GM21423 (cell line): ENCODE results near the gene MERTK.

Source experiments
- ATAC-seq: cut with Tn5 transposase; IDR thresholded peaks from one replicate; pipeline ENCODE4 v1.9.1; 2021; ENCODE audit warnings: mild to moderate bottlenecking, moderate library complexity; ENCODE audit not compliant: unreplicated experiment

MERTK gene

DNA sequence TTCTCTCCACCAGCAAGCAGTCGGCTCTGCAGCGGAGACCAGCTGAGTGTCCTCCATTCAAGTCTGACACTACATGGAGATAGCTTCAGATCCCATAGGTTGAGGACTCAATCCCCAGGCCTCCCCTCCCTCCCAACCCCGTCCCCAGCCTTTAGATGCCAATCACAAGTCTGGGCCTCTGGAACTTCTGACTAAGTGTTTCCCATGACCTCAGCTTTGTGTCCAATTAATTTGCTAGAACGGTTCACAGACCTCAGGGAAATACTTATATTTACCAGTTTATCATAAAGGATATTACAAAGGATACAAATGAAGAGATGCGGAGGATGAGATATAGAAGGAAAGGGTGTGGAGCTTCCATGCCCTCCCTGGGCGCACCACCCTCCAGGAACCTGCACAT, 77.4 kb downstream of the MERTK start:
- ATAC-seq: no peak

DNA sequence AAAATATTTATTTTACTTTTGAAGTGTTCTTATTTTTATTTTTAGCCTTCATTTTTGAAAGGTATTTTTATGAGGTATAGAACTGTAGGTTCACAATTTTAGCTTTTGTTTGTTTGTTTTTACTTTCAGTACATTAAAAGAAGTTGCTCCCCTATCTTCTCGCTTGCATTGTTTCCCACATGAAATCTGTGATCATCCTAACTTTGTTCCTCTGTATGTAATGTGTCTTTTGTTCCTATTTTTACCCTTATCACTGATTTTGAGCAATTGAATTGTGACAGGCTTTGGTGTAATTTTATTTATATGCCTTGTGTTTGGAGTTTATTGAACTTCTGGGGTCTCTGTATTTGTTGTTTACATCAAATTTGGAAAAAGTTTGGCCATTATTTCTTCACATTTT, 78.8 kb downstream of the MERTK start:
- no peak for ATAC-seq

DNA sequence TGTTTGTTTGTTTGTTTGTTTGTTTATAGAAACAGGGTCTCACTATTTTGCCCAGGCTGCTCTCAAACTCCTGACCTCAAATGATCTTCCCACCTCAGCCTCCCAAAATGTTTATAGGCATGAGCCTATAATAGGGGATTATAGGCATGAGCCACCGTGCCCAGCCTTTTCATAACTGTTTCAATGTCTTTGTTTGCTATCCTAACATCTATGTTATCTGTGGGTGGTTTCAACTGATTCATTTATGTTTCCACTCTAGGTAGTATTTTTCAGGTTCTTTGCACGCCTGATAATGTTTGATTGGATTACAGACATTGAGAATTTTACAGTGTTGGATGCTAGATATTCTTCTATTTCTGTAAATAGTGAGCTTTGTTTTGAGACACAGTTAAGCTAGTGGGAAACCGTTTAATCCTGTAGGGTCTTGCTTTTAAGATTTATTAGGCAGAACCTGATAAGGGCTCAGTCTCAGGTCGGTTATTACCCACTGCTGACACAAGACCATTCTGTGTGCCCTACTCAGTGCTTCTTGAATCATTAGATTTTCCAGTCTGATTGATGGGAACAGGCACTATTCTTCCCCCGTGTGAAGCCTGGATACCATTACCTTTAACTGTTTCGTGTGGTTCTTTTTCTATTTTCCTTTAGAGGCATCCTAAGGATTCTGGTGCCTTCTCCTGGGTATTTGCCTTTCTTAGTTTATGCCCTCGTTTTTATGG, 80.2 kb downstream of the MERTK start:
- no peak for ATAC-seq

DNA sequence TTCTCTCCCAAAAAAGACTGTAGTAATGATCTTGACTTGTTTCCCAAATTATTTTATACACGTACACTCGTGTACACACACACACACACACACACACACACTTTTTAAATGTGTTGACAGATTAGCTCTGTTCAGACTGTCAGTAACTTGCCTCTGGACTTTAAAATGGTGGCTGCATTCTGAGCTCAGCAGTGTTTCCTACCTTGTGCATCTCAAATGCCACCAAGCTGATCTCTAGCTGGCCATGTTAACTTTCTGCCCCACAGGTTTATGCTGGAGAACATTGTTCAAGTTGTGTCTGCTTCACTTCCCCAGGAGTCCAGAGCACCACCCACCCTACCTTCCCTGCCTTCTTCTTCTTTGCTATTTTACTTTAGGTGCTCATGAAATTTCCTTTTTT, 83.3 kb downstream of the MERTK start:
- ATAC-seq: no peak

DNA sequence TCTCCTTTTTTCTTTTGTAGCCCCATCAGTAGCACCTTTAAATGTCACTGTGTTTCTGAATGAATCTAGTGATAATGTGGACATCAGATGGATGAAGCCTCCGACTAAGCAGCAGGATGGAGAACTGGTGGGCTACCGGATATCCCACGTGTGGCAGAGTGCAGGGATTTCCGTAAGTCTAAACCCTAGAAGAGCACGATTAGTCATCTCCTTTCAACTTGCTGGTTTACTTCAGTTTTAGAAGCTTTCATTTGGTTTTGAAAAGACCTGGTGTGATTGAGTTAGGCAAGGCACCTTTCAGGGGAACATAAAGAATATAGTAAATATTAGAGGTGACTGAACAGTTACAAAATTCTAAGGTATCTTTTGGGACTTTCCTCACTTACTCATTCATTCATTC, 84.4 kb downstream of the MERTK start:
- ATAC-seq: no peak

DNA sequence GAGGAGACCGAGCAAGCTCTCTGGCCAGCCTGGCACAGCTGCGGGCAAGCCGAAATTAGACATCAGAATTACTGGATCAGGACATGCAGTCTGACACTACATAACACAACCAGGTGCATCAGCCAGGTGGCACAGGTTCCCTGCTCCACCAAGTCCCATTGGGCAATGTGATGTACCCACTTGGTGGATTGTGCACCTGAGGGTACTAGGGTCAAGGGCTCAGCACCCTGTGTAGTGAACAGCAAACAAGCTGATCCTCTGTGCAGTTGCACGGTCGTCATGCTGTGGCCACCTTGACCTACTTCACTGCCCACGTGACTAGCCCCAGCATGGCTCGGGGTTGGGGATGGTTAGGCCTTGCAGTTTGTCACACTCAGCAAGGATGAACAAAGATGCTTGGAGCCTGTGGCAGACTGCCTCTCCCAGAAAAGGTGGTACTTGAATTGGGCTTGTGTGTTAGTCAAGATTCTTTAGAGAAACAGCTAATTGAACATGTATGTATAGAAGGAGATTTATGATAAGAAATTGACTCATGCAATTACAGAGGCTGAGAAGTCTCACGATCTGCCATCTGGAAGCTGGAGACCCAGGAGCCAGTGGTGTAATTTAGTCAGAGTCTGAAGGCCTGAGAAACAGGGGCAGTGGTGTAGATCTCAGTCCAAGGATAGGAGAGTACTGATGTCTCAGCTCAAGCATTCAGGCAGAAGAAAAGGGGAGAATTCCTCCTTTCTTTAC, 85.2 kb downstream of the MERTK start:
- ATAC-seq: no peak

DNA sequence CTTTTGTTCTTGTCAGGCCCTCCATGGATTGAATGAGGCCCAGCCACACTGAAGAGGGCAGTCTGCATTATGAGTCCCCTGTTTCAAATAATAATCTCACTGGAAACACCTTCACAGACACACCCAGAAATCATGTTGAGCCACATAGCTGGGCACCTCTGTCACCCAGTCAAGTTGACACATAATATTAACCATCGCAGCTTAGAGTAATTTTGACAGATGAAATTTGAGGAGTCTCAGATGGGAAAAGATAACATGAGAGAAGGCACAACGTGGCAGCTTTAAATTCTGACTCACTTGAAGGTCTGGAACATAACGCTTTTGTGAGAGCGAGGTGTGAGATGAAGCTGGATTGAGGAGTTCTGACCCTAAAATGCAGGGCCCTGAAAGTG, 85.8 kb downstream of the MERTK start:
- ATAC-seq: no peak

DNA sequence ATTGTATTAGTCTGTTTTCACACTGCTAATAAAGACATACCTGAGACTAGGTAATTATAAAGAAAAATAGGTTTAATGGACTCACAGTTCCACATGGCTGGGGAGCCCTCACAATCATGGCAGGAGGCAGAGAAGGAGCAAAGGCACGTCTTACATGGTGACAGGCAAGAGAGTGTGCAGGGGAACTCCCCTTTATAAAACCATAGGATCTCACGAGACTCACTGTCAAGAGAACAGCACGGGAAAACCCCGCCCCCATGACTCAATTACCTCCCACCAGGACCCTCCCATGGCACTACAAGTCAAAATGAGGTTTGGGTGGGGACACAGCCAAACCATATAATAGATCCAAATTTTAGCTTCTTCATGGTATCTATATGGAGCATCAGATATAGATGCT, 87.1 kb downstream of the MERTK start:
- ATAC-seq: no peak

DNA sequence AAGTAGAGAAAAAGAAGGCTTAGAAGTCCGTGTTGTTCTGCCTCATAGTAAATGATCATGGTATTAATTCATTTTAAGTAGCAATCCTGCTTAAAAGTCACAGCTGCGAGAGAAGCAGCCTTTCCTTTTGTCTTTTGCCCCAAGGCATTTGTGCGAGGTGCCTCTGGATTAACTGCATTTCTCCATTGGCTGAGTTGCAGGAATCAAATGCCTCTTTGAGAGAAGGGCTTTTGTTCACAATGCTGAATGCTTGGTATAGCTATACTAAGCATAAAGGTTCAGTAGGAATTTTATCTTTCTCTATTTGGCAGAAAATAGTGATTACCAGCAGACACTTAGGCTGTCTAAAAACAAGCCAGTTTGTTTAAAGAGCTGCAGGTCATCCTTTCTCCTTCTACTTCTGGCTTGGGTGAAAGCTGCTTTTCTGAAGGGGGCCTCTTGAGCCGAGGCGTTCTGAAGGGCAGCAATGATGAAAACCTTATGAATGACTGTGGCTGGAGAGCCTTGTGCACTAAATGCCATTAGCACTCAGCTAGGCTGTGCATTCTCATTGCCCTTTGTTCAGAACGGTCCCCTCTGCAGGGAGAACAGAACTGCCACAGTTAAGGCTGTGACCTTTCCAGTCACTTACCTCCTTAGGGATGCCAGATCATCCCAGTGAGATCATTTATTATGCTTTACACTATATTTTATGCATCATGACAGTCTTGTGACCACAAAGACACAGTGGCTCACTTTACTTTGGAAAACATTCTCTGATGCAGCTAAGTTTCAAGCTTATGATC, 87.9 kb downstream of the MERTK start:
- no peak for ATAC-seq

DNA sequence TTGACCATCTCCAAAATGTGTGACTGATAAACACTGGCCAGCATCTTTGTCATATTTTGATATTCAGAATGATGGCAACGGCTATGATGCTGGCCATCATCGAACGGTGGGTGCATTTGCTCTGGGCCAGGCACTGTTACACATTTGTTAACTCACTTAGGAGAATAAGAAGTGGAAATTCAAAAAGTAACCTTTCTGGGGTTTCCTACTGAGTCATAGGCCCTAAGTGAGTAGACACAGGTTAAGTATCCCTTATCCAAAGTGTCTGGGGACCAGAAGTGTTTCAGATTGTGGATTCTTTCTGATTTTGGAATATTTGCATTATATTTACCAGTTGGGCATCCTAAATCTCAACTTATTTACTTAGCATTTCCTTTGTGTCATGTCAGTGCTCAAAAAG, 92.0 kb downstream of the MERTK start:
- no peak for ATAC-seq

DNA sequence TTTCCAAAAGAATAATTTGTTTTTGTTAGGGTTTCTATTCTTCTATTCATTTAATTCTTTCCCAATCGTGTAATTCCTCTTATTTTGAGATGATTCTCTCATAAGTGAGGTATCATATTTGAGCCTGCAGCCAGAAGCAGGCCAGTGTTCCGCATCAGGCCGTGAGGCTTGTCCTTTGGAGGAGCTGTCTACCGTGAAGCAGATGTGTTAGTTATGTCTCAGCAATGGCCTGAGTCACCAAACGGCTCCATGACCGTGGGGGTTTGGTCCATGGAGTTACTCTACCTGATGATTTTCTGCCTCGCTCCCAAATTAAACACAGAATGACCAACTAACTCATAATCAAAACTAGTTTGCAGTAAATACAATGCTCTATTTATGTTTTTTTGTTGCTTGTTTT, 92.4 kb downstream of the MERTK start:
- ATAC-seq: no peak

DNA sequence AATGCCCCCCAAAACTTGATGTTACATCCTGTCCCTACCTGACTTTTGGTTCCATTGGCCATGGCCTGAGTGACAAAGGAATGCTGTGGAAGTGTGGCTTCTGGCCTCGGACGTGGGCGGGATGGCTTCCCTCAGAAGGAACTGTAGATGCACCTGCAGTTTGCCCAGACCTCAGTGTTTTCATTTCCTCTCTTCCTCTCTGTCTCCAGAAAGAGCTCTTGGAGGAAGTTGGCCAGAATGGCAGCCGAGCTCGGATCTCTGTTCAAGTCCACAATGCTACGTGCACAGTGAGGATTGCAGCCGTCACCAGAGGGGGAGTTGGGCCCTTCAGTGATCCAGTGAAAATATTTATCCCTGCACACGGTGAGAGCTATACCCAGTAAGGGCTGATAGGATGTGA, 95.6 kb downstream of the MERTK start:
- ATAC-seq: no peak

DNA sequence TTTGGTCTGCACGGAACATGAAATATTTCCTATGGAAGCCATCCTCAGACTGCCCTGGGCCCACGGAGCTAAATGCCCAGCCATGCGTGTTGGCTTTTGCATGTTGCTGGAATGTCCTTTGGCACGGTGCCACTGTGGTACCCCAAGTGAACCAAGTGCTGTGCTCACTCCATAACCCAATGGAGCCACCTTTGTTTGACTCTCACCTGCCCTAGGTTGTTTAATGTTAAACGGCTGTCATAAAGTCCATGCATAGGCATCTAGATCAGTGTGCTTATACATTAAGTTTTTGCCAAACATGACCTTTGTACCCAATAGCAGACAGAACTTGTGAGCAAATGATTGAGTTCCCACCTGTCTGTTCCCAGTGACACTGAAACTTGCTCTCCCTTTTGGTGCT, 96.7 kb downstream of the MERTK start:
- ATAC-seq: no peak

DNA sequence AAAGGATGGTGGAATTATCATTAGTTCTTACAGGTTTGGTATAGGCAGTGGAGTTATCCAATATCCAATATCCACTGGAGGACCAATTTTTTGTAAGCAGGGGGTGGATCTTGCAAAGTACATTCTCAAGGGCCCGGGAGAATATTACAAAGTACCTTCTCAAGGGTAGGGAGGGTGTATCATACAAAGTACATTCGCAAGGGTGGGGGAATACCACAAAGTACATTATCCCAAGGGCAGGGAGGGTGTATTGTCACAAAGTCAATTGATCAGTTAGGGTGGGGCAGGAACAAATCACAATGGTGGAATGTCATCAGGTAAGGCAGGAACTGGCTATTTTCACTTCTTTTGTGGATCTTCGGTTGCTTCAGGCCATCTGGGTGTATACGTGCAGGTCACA, 101.4 kb downstream of the MERTK start:
- ATAC-seq: no peak

DNA sequence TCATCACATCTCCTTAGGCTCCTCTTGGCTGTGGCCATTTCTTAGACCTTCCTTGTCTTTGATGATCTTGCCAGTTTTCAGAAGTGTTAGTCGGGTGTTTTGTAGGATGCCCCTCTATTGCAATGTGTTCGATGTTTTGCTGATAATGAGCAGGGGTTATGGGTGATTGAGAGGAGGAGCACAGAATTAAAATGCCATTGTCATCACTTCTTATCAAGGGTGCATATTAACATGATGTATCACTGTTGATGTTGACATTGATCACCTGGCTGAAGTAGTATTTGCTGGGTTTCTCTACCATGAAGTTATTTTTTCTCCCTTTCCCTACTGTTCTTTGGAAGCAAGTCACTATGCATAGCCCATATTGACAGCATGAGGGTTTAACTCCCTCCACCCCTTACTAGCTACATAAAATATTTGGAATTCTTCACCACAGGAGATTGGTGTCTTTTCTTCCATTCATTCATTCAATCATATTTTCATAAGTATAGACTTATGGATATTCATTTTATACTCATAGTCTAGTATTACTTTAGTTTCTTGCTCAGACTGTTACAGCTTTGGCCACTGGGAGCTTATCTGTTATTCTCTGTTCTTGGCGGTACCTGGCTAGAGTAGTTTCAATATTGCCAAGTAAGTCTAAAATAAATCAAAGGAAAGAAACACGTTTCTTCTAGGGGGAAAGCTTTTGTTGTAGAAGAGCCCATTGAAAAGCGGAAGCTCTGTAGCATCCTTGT, 102.2 kb downstream of the MERTK start:
- no peak for ATAC-seq

DNA sequence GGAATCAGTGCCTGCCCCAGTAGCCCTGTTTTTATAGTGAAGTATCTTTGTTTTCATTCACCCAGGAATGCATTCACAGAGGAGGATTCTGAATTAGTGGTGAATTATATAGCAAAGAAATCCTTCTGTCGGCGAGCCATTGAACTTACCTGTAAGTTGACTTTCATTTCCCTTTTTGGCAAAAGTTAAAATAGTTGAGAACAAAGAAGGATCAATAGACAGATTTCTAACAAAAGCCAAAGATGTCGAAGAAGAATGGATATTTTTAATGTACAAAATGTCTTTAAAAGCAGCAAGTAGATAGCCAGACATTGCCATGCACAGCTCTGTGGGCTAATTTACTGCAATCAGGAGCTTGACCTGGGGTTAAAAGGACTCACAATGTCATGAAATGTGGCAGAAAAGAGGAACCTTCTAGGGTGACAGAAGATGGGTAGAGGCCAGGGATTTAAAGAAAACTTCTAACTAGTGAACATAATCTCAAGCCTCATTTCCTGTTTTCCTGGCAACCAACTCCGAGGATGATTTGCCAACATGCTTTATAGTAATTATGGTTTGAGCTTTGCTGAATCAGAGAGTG, 102.8 kb downstream of the MERTK start:
- ATAC-seq: peak; percentile 52

DNA sequence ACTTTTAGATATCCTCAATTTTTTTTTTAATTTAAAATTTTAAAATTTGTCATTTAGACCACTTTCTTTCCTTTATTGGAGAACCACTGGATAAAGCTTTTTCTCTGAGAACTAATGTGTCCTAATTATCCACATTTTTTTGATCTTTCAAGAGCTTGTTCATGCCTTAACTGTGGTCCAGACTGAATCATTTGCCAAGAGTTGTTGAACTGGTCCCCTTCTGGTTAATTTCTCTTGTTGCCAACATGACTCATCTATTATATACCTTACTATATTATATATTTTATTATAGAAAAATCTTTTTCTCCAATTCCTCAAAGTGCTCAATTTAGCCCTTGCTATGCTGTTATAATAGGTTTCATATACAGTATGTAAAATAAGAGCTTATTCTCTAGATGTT, 103.5 kb downstream of the MERTK start:
- ATAC-seq: no peak

DNA sequence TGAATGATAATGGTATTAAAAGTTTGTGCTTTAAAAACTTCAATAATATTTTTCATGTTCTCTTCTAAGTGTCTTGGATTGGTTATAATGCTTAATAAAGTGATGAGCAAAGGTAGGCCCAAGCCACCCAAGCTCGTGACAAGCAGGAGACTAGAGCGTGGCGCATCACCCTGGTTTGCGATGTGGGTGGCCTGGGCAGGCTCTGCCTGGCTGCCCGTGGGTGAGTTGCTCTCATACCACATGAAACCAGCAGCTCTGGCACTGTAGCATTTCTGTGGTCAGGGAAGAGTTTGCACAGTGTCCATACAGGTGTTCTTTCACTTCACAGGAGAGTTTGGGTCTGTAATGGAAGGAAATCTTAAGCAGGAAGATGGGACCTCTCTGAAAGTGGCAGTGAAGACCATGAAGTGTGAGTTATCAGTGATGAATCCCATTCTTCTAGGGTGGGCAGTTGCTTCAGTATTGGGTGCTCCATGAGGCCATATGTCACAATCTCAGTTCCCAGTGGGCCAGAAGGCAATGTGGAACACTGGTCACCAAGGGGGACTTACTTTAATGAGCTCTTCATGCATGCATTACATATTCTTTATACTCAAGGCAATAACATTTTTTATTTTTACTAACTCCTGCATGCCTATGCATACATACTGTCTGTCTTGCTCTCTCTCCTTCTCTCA, 105.3 kb downstream of the MERTK start:
- ATAC-seq: no peak

DNA sequence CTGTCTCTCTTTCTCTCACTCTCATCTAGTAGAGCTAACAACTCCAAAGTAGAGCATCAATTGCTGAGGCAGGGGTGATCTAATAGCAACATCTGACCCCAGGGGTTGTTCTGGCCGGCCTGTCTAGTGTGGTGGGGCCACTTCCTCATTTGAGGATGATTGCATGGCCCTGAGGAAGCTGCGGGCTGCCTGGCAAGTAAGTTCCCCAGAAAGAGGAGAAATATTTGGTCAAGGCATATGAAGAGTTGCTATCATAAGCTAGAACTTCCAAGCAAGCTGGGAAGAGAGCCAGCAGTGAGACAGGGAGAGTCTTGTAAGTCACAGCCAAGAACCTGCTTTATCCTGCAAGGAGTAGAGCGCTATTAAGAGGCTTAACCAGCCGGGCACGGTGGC, 105.8 kb downstream of the MERTK start:
- ATAC-seq: peak; percentile 60

DNA sequence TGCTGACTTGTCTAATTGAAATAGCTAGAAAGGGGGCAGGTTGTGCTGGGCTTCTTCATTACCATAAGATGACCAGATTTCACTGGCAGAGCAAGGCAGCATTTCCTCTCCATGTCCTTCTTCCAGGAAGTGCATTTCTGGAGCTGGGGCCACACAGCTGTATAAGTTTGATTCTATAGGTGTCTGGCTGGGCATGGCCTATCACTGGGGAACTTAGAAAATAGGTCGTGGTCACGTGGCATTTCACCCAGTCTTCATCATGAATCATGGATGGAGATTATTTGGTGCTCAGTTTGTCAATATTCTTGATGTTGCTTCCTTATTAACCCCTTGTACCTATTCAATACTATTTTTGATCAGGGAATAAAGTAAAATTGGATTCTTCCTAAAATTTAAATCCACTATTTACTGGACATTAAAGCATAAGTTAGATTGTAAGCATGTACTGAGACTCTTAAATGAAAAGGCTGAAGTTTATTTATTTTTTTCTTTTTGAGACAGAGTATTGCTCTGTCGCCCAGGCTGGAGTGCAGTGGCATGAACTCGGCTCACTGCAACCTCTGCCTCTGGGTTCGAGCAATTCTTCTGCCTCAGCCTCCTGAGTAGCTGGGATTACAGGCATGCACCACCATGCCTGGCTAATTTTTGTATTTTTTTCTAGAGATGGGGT, 107.1 kb downstream of the MERTK start:
- no peak for ATAC-seq
